H1 (cell line): ENCODE results near the gene RASSF10. TPM values are rescaled to one million over a fixed set of nuclear protein-coding genes. Genes with fewer than 3 reads are reported as not detected.

ENCODE experiments used
- CTCF ChIA-PET: fragments of 300-600 bp; sonication (Branson Sonifier 250); formaldehyde crosslinking; loops from one replicate; lab custom pipeline; 2021; ENCODE audit not compliant: partially characterized antibody; lab: Charles Lee
- POLR2A ChIA-PET: fragments of 300-600 bp; sonication (Branson Sonifier 250); formaldehyde crosslinking; loops from one replicate; lab custom pipeline; 2021; ENCODE audit warnings: inconsistent platforms; ENCODE audit not compliant: partially characterized antibody; lab: Charles Lee
- DNase-seq, 2 experiments: peaks; one replicate each; pipeline versions ENCODE4 v3.0.0 to v3.0.0-alpha.2; 2010 to 2022; ENCODE audit warnings: low spot score in 2 of 2, low read depth in 1 of 2, mixed read lengths in 1 of 2
- FAIRE-seq: peaks from 2 replicates; lab custom pipeline; 2011; peaks lifted over from hg19 to GRCh38; lab: Jason Lieb, UNC
- H2AFZ ChIP-seq: 2 replicates; pipeline ENCODE4 v1.8.1; 2012; ENCODE audit warnings: low read length, inconsistent platforms
- H2AK5ac ChIP-seq: 2 replicates; pipeline ENCODE4 v1.6.1; 2013; ENCODE audit warnings: low read depth, low read length
- H2BK120ac ChIP-seq: replicated peaks from 2 replicates; pipeline ENCODE3; 2013; ENCODE audit warnings: low read depth, low read length, inconsistent platforms
- H2BK12ac ChIP-seq: 2 replicates; pipeline ENCODE4 v1.6.1; 2013; ENCODE audit warnings: low read depth, low read length
- H2BK15ac ChIP-seq: 2 replicates; pipeline ENCODE4 v1.6.1; 2013; ENCODE audit warnings: low read length
- H2BK20ac ChIP-seq: 2 replicates; pipeline ENCODE4 v1.6.1; 2013; ENCODE audit warnings: low read length
- H2BK5ac ChIP-seq: 2 replicates; pipeline ENCODE4 v1.6.1; 2013; ENCODE audit warnings: low read depth, low read length
- H3K14ac ChIP-seq: 2 replicates; pipeline ENCODE4 v1.6.1; 2013; ENCODE audit warnings: inconsistent platforms; ENCODE audit not compliant: insufficient read length
- H3K18ac ChIP-seq: 2 replicates; pipeline ENCODE4 v1.6.1; 2013; ENCODE audit warnings: low read length; ENCODE audit errors: extremely low read depth
- H3K23ac ChIP-seq: 2 replicates; pipeline ENCODE4 v1.6.1; 2013; ENCODE audit warnings: inconsistent platforms; ENCODE audit not compliant: insufficient read length
- H3K23me2 ChIP-seq: 2 replicates; pipeline ENCODE4 v1.6.1; 2013; ENCODE audit warnings: low read depth, low read length
- H3K27ac ChIP-seq: 2 replicates; pipeline ENCODE4 v1.6.1; 2011; ENCODE audit warnings: low read depth, low read length, inconsistent platforms
- H3K27me3 ChIP-seq, 4 experiments: replicated peaks in 1 of 4; 1 replicate in 1 of 4; 2 replicates in 3 of 4; pipeline versions ENCODE4 v1.6.1 to v1.8.1; 2011 to 2013; ENCODE audit warnings: low read length in 3 of 4, mild to moderate bottlenecking in 3 of 4, inconsistent platforms in 2 of 4, mixed read lengths in 2 of 4, moderate library complexity in 1 of 4; ENCODE audit not compliant: control insufficient read depth in 3 of 4, insufficient read depth in 3 of 4; ENCODE audit errors: extremely low read depth in 1 of 4
- H3K36me3 ChIP-seq, 4 experiments: 2 replicates each; pipeline versions ENCODE4 v1.6.1 to v1.8.1; 2011 to 2013; ENCODE audit warnings: mild to moderate bottlenecking in 4 of 4, low read length in 3 of 4, moderate library complexity in 2 of 4, control low read depth in 1 of 4, inconsistent platforms in 1 of 4; ENCODE audit not compliant: insufficient read depth in 4 of 4, control insufficient read depth in 2 of 4
- H3K4ac ChIP-seq: replicated peaks from 2 replicates; pipeline ENCODE3; 2013; ENCODE audit warnings: low read length, low read depth, mixed read lengths, inconsistent platforms; ENCODE audit not compliant: insufficient read length
- H3K4me1 ChIP-seq, 4 experiments: replicated peaks in 1 of 4; 1 replicate in 1 of 4; 2 replicates in 3 of 4; pipeline versions ENCODE4 v1.6.1 to v1.8.1; 2011 to 2013; ENCODE audit warnings: low read length in 3 of 4, inconsistent platforms in 2 of 4, mixed read lengths in 1 of 4; ENCODE audit not compliant: insufficient read depth in 4 of 4, control insufficient read depth in 3 of 4
- H3K4me2 ChIP-seq, 2 experiments: 2 replicates each; pipeline versions ENCODE4 v1.6.1 to v1.8.1; 2011 to 2013; ENCODE audit warnings: low read depth in 2 of 2, low read length in 2 of 2, control low read depth in 1 of 2, inconsistent platforms in 1 of 2, mild to moderate bottlenecking in 1 of 2; ENCODE audit not compliant: insufficient read depth in 1 of 2
- H3K4me3 ChIP-seq, 4 experiments: fragments of 200-600, 300-600 bp in 1 of 4; sonication (generic), shearing (Covaris generic), sonication (Bioruptor Twin) in 1 of 4; 2 replicates each; pipeline versions ENCODE4 v1.5.1 to v1.8.1; 2011 to 2016; ENCODE audit warnings: low read length in 4 of 4, low read depth in 3 of 4, control low read depth in 2 of 4, inconsistent platforms in 2 of 4, mild to moderate bottlenecking in 2 of 4, mixed read lengths in 1 of 4, moderate library complexity in 1 of 4; ENCODE audit not compliant: insufficient read depth in 2 of 4; ENCODE audit errors: extremely low read depth in 1 of 4
- H3K56ac ChIP-seq: replicated peaks from 2 replicates; pipeline ENCODE3; 2013; ENCODE audit warnings: low read depth, mild to moderate bottlenecking, mixed read lengths, low read length, inconsistent platforms; ENCODE audit not compliant: insufficient read length
- H3K79me1 ChIP-seq: 2 replicates; pipeline ENCODE4 v1.6.1; 2013; ENCODE audit warnings: low read depth, low read length, control low read depth
- H3K79me2 ChIP-seq, 2 experiments: 2 replicates each; pipeline versions ENCODE4 v1.6.1 to v1.8.1; 2012 to 2013; ENCODE audit warnings: low read length in 2 of 2, mild to moderate bottlenecking in 2 of 2, inconsistent platforms in 1 of 2; ENCODE audit not compliant: insufficient read depth in 2 of 2, control insufficient read depth in 1 of 2
- H3K9ac ChIP-seq, 4 experiments: replicated peaks in 1 of 4; 1 replicate in 1 of 4; 2 replicates in 3 of 4; pipeline versions ENCODE4 v1.6.1 to v1.8.1; 2011 to 2013; ENCODE audit warnings: low read depth in 3 of 4, low read length in 3 of 4, control low read depth in 2 of 4, mild to moderate bottlenecking in 2 of 4, moderate library complexity in 2 of 4, inconsistent platforms in 1 of 4; ENCODE audit errors: extremely low read depth in 1 of 4
- H3K9me3 ChIP-seq, 2 experiments: 2 replicates each; pipeline versions ENCODE4 v1.6.1 to v1.8.1; 2012 to 2013; ENCODE audit warnings: mild to moderate bottlenecking in 2 of 2, moderate library complexity in 2 of 2, control low read depth in 1 of 2, inconsistent platforms in 1 of 2, low read depth in 1 of 2, low read length in 1 of 2, mixed read lengths in 1 of 2; ENCODE audit not compliant: insufficient read depth in 2 of 2
- H4K20me1 ChIP-seq, 2 experiments: replicated peaks in 1 of 2; 2 replicates each; pipeline versions ENCODE3 to v1.8.1; 2011 to 2013; ENCODE audit warnings: inconsistent platforms in 2 of 2, low read length in 2 of 2, mild to moderate bottlenecking in 1 of 2; ENCODE audit not compliant: insufficient read depth in 2 of 2, control insufficient read depth in 1 of 2
- H4K5ac ChIP-seq: 2 replicates; pipeline ENCODE4 v1.6.1; 2013; ENCODE audit warnings: low read length, low read depth, mixed read lengths, inconsistent platforms; ENCODE audit not compliant: insufficient read length
- H4K8ac ChIP-seq: 2 replicates; pipeline ENCODE4 v1.8.0; 2013; ENCODE audit warnings: mild to moderate bottlenecking, moderate library complexity, low read length, inconsistent platforms; ENCODE audit not compliant: insufficient read depth; ENCODE audit errors: extremely low read depth
- H4K91ac ChIP-seq: replicated peaks from 2 replicates; pipeline ENCODE3; 2013; ENCODE audit warnings: low read length, mixed read lengths, inconsistent platforms; ENCODE audit not compliant: insufficient read length
- CREB1 ChIP-seq: IDR thresholded peaks from 2 replicates; pipeline ENCODE4 v1.6.1; 2012; ENCODE audit warnings: inconsistent platforms
- CTBP2 ChIP-seq: IDR thresholded peaks from 2 replicates; pipeline ENCODE4 v1.7.0; 2011; ENCODE audit warnings: borderline replicate concordance, mild to moderate bottlenecking, moderate library complexity, mixed read lengths, low read length; ENCODE audit not compliant: insufficient read depth, insufficient read length
- HDAC2 ChIP-seq, 2 experiments: fragments of 300-600 bp in 1 of 2; sonication (generic) in 1 of 2; IDR thresholded peaks; 2 replicates each; pipeline ENCODE4 v1.6.1; 2011 to 2012; ENCODE audit warnings: low read depth in 2 of 2, low read length in 2 of 2, mild to moderate bottlenecking in 2 of 2, moderate library complexity in 2 of 2, borderline replicate concordance in 1 of 2, inconsistent platforms in 1 of 2
- KDM1A ChIP-seq: fragments of 200-600, 300-600 bp; sonication (generic); IDR thresholded peaks from 2 replicates; pipeline ENCODE4 v1.7.1; 2016; ENCODE audit warnings: mild to moderate bottlenecking, low read length, borderline replicate concordance
- KDM4A ChIP-seq: IDR thresholded peaks from one replicate; pipeline ENCODE4 v1.7.1; 2012; ENCODE audit warnings: low read depth, mild to moderate bottlenecking, moderate library complexity, low read length, inconsistent platforms; ENCODE audit not compliant: severe bottlenecking
- RAD21 ChIP-seq, 2 experiments: IDR thresholded peaks in 1 of 2; conservative IDR thresholded peaks in 1 of 2; 2 replicates each; pipeline ENCODE4 v1.6.1; 2011; ENCODE audit warnings: low read depth in 2 of 2, low read length in 2 of 2, improper control_type of control experiment in 1 of 2, inconsistent platforms in 1 of 2, mild to moderate bottlenecking in 1 of 2, moderate library complexity in 1 of 2
- SP1 ChIP-seq: IDR thresholded peaks from 2 replicates; pipeline ENCODE4 v1.6.1; 2011; ENCODE audit warnings: low read depth, low read length
- SRF ChIP-seq: IDR thresholded peaks from 2 replicates; pipeline ENCODE4 v1.6.1; 2011; ENCODE audit warnings: mild to moderate bottlenecking, low read depth, low read length, moderate library complexity
- TAF7 ChIP-seq: optimal IDR thresholded peaks from 2 replicates; pipeline ENCODE3; 2011; ENCODE audit warnings: low read depth, mild to moderate bottlenecking, inconsistent platforms, low read length, moderate library complexity, borderline replicate concordance
- WGBS, 2 experiments: shearing (Covaris generic) in 1 of 2; methylation state at CpG; one replicate each; pipeline versions ENCODE4 v1.1.6 to v1.1.7; 2013 to 2015; ENCODE audit warnings: low lambda C conversion rate in 2 of 2, mixed read lengths in 2 of 2, inconsistent platforms in 1 of 2, low coverage in 1 of 2, missing lambda C conversion rate in 1 of 2; ENCODE audit not compliant: insufficient replicate concordance in 2 of 2, insufficient coverage in 1 of 2, insufficient read length in 1 of 2; ENCODE audit errors: extremely low coverage in 1 of 2, missing lambda C conversion rate in 1 of 2; 5-methylcytosine and 5-hydroxymethylcytosine counted together
- polyA plus RNA-seq, 7 experiments: library from polyadenylated mRNA; depleted of rRNA in 3 of 7; stranded (reverse) in 5 of 7; unstranded in 2 of 7; fragments of >200 nt in 5 of 7; fragments of 200-250 nt in 2 of 7; gene quantifications; 1 replicate in 5 of 7; 2 replicates in 1 of 7; 4 replicates in 1 of 7; pipeline versions ENCODE4 v1.2.1 to v1.2.3, GENCODE V29; 2011 to 2013; ENCODE audit warnings: missing spikeins in 2 of 7, mixed read lengths in 2 of 7
- total RNA-seq: library from RNA; stranded (reverse); fragmentation: NEBNext Ultra II Directional; extraction: Animal tissue kit (Norgen Biotek cat#: 25700); gene quantifications from 2 replicates; pipeline ENCODE4 v1.2.1, GENCODE V29; 2021

RASSF10 gene
- total and polyA plus RNA-seq, 2 of the 8 experiments (the other 6 are each of a cell fraction or from before 2014, with no cell fraction given), result 0.51 to 1.8 TPM

DNA sequence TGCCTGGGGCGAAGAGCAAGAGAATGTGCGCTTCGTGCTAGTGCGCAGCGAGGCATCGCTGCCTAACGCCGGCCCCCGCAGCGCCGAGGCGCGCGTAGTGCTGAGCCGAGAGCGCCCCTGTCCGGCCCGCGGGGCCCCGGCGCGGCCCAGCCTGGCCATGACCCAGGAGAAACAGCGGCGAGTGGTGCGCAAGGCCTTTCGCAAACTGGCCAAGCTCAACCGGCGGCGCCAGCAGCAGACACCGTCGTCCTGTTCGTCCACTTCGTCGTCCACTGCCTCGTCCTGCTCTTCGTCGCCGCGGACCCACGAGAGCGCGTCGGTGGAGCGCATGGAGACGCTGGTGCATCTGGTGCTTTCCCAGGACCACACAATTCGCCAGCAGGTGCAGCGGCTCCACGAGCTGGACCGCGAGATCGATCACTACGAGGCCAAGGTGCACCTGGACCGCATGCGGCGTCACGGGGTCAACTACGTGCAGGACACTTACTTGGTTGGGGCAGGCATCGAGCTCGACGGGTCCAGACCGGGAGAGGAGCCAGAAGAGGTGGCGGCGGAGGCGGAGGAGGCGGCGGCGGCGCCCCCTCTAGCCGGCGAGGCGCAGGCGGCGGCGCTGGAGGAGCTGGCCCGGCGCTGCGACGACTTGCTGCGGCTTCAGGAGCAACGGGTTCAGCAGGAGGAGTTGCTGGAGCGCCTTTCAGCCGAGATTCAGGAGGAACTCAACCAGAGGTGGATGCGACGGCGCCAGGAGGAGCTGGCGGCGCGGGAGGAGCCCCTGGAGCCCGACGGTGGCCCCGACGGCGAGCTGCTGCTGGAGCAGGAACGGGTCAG is 1.0 kb downstream of the RASSF10 start:
- peaks cover 13 to 56% (median 40%) of the 10 kb centered on the region in 4 experiments for H3K27me3 ChIP-seq
- TF ChIP-seq CTBP2, result peak; percentile 5
- peak; percentile 22 to 52; a peak in 2 of 4 replicates for TF ChIP-seq RAD21 (IDR thresholded peaks at IDR 0.05 in 1 of 2, conservative IDR thresholded peaks at IDR 0.05 in 1 of 2; ENCODE audit: low read depth in 2 of 2, low read length in 2 of 2)
- TF ChIP-seq CREB1, result peak; percentile 15; the same call in 1 of the 2 replicates
- no peak for TF ChIP-seq SRF
- TF ChIP-seq TAF7, result no peak
- no peak for TF ChIP-seq SP1
- peak in 1 of 2 experiments; percentile 77; a peak in 1 of 4 replicates for TF ChIP-seq HDAC2 (IDR thresholded peaks at IDR 0.05; ENCODE audit: borderline replicate concordance in 1 of 2, low read depth in 2 of 2, low read length in 2 of 2)
- TF ChIP-seq KDM4A, result peak; percentile 68
- TF ChIP-seq KDM1A, result 0 out of 2 replicates have a peak, but pooled peaks have one; percentile 7

More for the DNA sequence above, 1.0 kb downstream of the RASSF10 start:
- FAIRE-seq (no peak), DNase-seq (peak; percentile 17 to 84)
- H3K9me3 ChIP-seq, result peaks cover 0 to 6% of the 10 kb centered on the region in 2 experiments; a peak in 2 of 4 replicates
- H3K9ac ChIP-seq, result no peak overlapping the region
- H4K91ac ChIP-seq, result no peak overlapping the region
- no peak overlapping the region for H2BK120ac ChIP-seq
- H3K4ac ChIP-seq, result peak overlapping the region; percentile 46
- H4K5ac ChIP-seq, result no peak overlapping the region
- ChIA-PET CTCF (interaction anchor here (0.6 to 2.1 kb wide), 13 partner anchors 12 to 1010 kb away, joined by 3 to 8 read pairs (median 3); no protein-coding TSS in a partner anchor), POLR2A (interaction anchor here (0.7 to 1.6 kb wide), 5 partner anchors 13 to 146 kb away, joined by 3 read pairs; no protein-coding TSS in a partner anchor)
- H3K56ac ChIP-seq, result no peak overlapping the region
- no peaks in the 10 kb centered on the region for H3K79me1 ChIP-seq
- peak overlapping the region; percentile 93; the same call in 1 of the 2 replicates for H2BK15ac ChIP-seq
- peaks cover 21% of the 10 kb centered on the region; the same call in 1 of the 2 replicates for H3K23me2 ChIP-seq
- H3K4me3 ChIP-seq, result peak overlapping the region; percentile 35 to 58 (median 44)
- H3K14ac ChIP-seq, result no peak overlapping the region
- H2AK5ac ChIP-seq, result no peak overlapping the region
- WGBS, 2 experiments, result 4% methylated on average over 81 of the region's 94 CpGs; no CpG with 5 or more reads in 1 of the 2 experiments
- H3K18ac ChIP-seq, result peak overlapping the region; percentile 84; the same call in 1 of the 2 replicates
- H2BK5ac ChIP-seq, result no peak overlapping the region
- no peak overlapping the region for H3K23ac ChIP-seq
- H3K4me1 ChIP-seq, result peaks cover 6 to 32% (median 18%) of the 10 kb centered on the region in 4 experiments
- H3K36me3 ChIP-seq, result no peaks in the 10 kb centered on the region
- H3K27ac ChIP-seq, result no peak overlapping the region
- H3K4me2 ChIP-seq, result peak overlapping the region; percentile 87 to 97
- peak overlapping the region; percentile 56; the same call in 1 of the 2 replicates for H2AFZ ChIP-seq
- peaks cover 2 to 5% of the 10 kb centered on the region in 2 experiments for H4K20me1 ChIP-seq
- no peaks in the 10 kb centered on the region for H3K79me2 ChIP-seq
- peak overlapping the region; percentile 63; the same call in 1 of the 2 replicates for H2BK12ac ChIP-seq
- H2BK20ac ChIP-seq, result peak overlapping the region; percentile 6; the same call in 1 of the 2 replicates
- H4K8ac ChIP-seq, result peak overlapping the region; percentile 71
